NCI-H446 treated with DMSO at 0.1 percent for 48 hours (cell line): Measurements from ENCODE around the gene SDC1.
"Not testable (repeated sequence)": the region's sequence is repeated elsewhere in the genome, so short reads cannot be mapped to it uniquely, and the experiment has no call there.

ENCODE experiments used
- DNase-seq: peaks from one replicate; lab custom pipeline; 2025; lab: John Stamatoyannopoulos, UW

SDC1 gene, protein sequence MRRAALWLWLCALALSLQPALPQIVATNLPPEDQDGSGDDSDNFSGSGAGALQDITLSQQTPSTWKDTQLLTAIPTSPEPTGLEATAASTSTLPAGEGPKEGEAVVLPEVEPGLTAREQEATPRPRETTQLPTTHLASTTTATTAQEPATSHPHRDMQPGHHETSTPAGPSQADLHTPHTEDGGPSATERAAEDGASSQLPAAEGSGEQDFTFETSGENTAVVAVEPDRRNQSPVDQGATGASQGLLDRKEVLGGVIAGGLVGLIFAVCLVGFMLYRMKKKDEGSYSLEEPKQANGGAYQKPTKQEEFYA

DNA sequence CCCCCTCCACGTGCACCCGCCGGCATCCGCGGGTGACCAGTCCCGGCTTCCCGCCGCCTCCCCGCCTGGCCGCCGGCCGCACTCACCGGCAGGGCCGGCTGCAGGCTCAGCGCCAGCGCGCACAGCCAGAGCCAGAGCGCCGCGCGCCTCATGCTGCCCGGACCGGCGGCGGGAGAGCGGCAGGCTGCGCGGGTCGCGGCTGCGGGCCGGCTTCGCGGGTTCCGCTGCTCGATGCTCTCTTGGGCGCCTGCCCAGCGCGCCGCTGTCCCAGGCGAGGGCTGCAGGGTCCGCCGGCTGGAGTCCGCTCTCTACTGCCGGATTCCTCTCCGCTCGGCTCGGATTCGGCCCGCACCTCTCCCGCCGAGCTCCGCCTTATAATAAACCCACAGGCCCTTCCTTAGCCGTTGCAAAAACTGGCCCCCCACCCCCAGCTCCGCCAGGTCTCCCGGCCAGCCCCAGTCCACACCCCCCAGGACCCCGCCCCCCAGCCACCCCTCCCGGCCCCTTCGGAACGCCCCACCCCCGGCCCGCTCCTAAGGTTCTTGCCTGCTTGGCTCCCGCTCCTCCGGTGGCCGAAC lies at the start of gene SDC1:
TSS of gene SDC1 (minus strand) at position 415 of the 578 bp plus-strand sequence. CDS start at position 152, 263 bp downstream.
- peak; percentile 9 for DNase-seq

DNA sequence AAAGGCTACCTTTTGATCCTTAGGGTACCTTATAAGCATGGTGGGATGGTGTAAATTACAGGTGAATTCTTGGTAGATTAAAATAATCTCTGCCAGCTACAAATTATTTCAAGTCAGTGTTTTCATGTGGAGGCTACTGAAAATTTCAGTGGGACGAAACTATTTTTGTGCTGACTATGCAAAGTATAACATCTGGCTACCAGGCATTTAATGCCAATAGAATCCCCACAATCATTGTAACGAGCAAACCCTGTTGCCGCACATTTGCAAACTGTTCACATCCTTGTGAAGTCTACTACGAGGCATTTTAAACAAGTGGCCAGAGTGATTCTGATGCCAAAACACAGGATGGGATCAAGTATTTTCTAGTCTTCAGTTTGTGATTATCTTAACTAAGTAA lies 48.1 kb upstream of the SDC1 start:
- no peak for DNase-seq

DNA sequence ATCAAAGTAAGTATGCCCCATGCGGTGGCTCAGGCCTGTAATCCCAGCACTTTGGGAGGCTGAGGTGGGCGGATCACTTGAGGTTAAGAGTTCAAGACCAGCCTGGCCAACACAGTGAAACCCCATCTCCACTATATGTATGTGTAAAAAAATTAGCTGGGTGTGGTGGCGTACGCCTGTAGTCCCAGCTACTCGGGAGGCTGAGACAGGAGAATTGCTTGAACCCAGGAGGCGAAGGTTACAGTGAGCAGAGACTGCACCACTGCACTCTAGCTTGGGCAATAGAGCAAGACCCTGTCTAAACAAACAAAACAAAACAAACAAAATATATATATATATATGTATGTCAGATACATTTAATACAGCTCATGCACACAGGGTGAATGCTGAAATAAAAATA lies 43.4 kb upstream of the SDC1 start:
- DNase-seq = not testable (repeated sequence)

DNA sequence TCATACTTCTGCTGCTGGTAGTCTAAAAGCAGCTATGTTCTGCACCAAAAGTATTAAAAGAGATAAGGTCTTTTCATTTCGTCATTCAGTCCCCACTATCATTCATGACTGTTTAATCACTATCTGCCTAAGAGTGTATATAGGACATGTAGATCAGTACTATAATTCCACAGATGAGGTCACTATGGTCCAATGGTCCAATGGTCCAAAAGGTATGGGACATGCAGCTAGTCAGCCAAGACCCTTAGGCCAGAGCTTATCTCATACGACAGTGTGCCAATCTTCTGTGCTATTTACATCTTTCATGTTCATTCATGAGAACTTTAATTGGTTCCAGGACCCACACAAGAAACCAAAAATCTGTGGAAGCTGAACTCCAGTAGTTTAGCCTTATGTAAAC lies 42.6 kb upstream of the SDC1 start:
- no peak for DNase-seq

DNA sequence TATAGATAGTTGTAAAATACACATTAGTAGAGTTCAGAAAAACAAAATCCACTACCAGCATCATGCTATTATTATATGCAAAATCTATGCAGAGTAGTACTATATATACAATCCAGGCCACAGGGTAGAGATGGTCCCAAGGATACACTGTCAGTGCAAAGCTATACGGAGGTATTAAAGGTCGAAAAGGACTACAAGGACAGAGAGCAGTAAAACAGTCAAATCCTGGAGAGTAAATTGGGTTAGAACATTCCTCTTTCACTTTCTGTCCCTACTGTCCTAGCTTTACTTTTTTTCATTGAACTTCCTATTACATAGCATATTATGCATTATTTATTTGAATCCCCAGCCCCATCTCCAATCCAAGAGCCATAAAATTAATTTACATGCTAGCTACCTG lies 39.7 kb upstream of the SDC1 start:
- DNase-seq = no peak

DNA sequence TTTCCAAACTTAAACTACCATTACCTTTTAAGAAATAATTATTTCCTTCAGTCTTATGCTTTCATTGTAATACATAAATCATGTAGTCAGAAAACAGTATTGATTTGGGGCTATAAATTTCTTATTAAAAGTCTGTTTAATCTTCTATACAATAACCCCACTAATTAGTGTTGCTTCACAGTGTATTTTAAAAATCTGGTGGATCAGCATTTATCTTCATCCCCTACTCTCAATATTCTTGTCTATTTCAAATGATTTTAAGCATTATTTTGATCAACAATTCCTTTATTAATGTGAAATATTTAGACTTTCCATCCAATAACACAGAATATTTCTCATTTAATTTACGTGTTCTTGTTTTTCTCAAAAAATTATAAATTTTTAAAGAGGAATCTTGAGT lies 32.5 kb upstream of the SDC1 start:
- DNase-seq = no peak

DNA sequence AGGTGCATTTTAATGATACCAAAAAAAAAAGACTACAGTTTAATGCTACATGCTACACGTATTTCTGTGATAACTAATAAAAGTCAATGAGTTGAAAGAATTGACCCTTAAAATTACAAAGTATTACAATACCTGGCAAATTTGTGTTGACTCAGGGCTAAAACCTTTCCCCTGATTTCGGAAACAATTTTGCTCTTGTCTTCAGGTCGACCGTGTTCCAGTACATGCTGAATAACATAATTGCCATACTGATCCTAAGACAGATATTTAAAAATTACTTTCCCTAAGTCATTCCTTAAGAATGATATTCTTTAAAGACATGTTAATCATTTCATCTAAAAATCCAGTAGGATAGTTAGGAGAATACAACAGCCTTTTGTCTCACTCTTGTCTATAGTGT lies 29.8 kb upstream of the SDC1 start:
- no peak for DNase-seq

DNA sequence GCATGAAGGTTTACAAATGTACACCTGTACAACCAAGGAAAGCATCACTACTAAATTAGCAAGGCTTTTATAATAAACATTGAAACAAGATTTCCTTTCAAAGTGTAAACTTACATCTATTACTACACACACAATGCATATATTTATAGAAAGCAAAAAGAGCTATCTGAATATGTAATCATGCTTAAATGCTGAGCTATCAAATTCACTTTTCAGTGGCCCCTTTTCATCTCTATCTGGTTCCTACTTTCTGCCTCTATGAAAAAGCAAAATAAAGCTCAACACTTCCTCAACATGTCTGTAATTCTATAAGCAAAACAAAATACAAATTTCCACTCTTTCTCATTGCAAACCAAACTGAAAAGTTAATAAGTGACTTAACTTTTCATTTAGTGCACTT lies 25.5 kb upstream of the SDC1 start:
- DNase-seq = no peak

DNA sequence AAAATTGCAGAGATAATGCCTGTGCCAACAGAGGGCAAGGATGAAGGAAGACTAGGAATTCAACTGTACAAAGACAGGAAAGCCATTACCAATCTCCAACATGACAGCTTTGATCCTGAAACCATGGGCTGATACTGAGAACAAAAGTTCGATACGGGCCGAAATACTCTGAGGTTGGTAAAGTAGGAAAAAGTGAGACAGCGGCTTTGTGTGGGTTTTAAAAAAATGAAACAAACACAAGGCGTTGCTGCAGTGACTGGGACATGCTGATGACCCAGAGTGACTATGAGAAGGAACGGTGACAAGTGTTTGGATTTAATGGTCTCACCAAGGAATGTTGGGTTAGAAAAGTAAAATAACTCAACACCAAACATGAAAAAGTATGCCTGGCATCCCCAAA lies 24.2 kb upstream of the SDC1 start:
- no peak for DNase-seq

DNA sequence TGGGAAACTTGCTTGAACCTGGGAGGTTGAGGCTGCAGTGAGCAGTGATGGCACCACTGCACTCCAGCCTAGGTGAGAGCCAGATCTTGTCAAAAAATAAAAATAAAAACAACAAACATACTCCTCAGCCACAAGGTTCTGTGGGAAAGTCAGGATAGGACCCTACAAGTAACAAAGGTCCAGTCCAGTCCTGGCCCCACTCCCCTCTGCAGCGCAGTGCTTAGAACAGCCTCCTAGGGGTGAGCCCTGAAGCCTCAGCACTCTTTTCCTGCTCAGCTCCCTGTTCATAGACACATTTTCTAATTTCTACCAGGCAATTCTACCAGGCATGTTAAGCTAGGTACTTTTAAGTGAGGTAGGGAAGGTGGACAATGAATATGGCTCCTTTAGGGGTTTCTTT lies 22.2 kb upstream of the SDC1 start:
- no peak for DNase-seq

DNA sequence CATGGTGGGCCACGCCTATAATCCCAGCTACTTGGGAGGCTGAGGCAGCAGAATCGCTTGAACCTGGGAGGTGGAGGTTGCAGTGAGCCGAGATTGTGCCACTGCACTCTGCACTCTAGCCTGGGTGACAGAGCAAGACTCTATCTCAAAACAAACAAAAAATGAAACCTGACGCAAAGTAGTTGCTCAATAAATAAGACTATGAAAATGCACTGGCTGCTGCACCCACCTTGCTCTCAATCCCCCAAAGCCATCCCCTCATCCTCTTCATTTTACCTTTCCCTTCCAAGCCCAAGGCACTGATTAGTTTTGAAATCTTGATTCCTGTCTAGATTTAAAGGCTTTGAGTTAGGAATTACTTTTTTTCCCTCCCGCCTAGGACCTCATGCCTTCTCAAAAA lies 18.7 kb upstream of the SDC1 start:
- not testable (repeated sequence) for DNase-seq

DNA sequence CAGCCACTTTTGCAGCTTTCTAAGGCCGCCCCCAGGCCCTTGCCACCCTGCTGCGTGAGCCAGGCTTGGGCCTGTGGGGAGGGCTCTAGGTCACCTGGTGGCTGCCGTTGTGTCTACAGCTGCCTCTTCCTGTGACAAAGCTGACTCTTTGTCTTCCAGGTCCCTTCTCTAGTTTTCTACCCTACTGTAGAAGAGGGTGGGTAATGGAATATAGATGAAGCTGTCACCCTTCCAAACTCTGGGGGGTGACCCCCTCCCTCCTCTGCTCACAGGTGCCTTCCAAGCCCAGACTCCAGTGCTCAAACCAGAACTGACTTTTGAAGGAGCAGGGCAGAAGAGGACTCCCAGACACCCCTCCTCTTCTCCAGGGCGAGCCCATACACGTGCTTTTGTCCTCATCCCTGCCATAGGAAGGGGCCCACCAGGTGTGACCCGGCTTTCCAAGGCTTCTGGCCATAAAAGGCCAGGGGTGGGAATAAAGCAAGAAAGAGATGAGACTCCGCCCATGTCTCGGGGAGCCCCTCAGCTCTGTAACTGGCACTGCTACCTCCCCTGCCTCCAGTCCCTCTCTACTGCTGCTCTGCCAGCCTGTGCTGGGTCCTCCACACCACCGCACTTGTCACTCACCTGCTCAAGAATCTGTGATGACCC lies 17.9 kb upstream of the SDC1 start:
- no peak for DNase-seq

DNA sequence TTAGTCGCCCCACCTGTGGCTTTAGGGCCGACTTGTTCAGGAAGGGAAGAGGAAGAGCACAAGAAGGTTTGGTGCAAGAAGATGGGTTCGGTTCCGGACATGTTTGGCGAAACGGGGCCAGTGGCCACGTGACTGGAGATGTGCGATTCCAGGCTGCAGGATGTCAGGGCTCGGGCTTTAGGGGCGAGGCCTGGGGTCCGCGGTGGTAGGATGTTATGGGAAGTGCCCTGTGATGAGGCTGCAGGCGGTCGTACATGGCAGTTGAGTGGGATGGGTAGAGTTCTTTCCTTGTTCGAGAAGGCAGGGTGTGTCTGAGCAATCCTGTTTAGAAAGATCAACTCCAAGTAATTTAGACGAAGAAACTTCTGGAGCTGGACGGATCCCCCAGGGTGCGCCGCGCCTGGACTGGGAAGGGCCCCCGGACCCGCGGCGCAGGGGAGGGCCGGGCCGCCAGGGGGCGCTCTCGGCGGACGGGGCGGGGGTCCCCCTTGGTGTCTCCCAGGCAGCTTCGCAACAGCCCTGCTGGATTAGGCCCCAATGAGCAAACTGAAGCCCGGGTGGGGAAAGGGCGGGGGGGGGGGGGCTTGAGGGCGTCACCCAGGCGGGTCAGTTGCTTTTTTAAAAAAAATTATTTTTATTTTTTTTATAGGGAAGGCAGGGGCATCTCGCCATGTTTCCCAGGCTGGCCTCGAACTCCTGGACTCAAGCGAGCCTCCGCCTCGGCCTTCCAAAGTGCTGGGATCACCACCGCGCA lies 17.2 kb upstream of the SDC1 start:
- no peak for DNase-seq

DNA sequence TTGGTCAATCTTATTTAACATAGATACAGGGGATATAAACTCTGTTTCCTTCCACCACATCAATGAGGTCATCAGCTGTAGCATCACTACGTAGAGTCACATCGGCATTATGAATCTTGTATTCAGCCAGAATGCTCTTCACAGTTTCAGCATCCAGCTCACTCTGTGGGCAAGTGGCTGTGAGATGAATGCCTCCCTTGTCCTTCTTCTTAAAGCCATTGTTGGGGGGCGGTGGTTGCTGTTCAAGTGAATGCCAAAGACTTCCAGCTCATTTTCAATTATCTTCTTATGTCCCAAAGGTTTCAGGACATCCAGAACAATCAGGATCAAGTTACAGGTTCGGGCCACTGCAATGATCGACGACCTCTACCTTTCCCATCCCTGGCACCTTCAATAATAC lies 15.4 kb upstream of the SDC1 start:
- DNase-seq = not testable (repeated sequence)

DNA sequence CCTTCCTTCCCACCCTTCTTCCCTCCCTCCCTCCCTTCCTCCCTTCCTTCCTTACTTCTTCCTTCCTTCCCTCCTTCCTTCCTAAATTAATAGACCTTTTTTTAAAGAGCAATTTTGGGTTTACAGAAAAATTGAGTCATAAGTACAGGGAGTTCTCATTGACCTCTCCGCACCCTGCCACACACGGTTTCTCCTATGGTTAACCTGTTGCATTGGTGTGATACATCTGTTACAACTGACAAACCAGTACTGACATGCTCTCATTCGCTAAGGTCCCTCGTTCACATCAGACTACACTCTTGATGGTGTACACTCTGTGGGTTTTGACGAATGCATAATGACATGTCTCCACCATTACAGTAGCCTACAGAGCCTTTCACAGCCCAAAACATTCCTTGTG lies 11.6 kb upstream of the SDC1 start:
- no peak for DNase-seq

DNA sequence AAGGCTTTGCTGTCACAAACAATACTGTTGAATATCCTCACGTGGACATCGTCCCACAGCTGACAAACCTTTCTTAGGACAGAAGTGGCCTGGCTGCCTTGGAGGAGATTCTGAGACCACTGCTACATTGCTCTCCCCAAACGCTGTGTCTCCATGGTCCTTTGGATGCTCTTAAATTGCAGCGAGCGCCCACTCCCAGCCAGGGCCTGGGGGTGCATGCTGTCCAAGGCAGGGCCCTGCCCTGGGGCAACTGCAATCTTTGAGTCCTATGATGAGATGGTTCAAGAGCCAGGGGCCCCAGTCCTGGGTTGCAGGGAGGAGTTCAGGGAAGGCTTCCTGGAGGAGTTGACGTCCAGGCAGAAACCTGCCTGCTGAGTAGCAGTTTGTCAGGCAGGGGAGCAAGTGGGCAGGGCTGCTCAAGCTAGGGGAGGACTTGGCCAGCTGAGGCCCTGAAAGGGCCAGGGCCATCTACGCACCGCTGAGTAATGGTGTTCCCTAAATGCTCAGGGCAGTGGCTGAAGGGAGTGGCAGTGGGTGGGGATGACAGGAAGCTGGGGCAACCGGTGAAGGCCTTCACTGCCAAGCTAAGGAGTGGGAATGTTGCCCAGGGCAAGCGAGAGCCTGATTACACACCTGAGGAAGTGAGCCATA lies 10.8 kb upstream of the SDC1 start:
- no peak for DNase-seq

DNA sequence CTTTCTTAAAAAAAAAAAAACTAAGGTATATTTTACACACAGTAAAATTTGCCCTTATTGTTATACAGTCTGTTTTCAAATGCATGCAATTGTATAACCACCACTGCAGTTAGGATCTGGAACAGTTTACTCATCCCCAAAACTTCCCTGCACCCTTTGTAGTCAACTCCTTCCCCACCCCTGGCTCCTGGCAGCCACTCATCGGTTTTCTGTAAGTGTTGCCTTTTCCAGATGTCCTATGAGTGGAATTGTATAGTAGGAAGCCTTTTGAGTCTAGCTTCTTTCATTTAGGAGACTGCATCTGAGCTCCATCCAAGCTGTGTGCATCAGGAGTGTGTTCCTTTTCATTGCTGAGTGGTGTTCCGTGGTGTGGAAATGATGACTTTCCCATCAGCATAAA lies 9.7 kb upstream of the SDC1 start:
- not testable (repeated sequence) for DNase-seq

DNA sequence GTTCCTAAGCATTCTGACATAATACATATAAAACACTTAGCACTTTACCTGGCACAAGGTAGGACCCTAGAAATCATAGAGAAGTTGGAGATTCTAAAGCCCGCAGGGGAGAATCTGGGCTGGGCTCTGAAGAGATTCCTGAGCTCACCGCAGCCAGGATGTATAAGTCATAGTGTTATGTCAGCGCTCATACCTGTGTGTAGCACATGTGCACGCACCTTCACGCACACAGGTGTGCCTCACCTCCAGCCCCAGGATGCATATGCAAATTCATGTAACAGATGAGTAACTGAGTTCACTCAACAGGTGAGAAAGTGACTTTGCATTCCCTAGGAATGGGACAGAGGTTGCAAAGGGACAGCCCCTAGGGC lies 7.9 kb upstream of the SDC1 start:
- no peak for DNase-seq

DNA sequence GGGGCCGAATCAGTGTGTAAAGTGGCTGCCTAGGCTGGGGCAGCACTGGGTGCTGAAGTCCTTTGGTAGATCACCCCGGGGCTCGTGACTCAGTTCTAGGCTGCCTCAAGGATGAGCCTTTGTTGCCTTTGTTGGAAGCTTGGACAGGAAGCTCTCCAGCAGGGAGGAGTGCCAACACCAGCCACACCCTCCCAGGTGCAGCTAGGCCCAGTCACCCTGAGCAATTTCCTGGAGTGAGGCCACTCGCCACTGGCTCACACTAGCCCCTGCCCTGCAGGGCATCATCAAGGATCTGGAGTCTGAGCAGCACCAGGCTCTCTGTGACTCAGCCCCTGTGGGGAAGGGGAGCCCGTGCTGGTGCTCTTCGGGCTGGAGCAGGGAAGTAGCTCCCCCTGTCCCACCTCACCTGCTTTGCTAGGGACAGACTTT lies 6.7 kb upstream of the SDC1 start:
- no peak for DNase-seq

DNA sequence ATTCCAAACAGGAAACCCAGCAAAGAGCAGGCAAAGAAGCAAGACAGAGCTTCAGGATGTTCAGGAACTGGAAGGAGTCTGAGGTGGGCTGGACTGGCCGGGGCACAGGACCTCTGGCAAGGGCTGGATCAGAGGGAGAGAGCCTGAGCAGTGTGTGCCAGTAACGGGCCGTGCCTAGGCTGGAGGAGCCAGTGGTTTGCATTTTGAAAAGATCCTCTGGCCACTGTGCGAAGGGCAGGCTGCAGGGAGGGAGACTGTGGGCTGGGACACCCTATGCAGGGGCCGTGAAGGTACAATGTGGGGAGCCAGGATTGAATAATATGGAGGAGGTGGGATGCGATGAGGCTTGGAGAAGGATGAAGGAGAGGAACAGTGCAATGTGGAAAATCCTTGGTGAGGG lies 6.2 kb upstream of the SDC1 start:
- no peak for DNase-seq

DNA sequence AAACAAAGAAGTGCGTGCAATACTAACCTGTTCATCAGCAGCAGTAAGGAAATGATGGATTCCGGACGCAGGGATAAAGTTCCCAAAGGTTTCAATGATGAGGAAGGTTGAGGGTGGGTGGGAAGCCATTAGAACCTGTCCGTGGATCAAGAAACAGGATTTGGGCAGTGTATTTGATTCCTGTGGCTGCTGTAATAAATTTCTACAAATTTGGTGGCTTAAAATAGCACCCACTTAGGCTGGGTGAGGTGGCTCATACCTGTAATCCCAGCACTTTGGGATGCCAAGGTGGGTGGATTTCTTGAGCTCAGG lies 5.1 kb upstream of the SDC1 start:
- no peak for DNase-seq

DNA sequence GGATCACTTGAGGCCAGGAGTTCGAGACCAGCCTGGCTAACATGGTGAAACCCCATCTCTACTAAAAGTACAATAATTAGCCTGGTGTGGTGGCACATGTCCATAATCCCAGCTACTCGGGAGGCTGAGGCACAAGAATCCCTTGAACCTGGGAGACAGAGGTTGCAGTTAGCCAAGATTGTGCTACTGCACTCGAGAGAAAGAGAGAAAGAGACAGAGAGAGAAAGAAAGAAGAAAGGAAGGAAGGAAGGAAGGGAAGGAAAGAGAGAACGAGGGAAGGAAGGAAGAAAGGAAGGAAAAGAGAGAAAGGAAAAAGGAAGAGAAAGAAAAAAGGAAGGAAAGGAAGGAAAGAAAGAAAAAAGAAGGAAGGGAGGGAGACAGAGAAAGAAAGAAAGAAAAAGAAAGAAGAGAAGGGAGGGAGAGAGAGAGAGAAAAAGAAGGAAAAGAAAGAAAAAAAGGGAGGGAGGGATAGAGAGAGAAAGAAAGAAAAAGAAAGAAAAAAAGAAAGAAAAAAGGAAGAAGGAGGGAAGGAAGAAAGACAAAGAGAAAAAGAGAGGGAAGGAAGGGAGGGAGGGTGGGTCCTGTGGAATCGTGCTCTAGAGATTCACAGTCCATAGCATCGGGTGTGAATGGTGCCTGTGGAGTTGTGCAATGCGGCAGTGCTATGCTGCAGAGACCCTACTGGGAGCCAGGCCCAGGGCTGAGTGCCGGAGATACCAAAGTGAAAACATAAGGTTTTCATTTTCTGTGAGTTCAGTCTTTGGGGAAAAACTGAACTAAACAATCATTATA lies 4.6 kb upstream of the SDC1 start:
- no peak for DNase-seq
